H1 (cell line): ENCODE data around the gene ENTREP3. TPM values are rescaled to one million over a fixed set of nuclear protein-coding genes. Genes with fewer than 3 reads are reported as not detected.

Experiments
- BCL11A ChIP-seq, 2 experiments: IDR thresholded peaks; one replicate each; pipeline ENCODE4 v1.6.1; 2011; ENCODE audit warnings: low read depth in 2 of 2, low read length in 2 of 2, mild to moderate bottlenecking in 2 of 2
- CHD1 ChIP-seq: IDR thresholded peaks from 2 replicates; pipeline ENCODE4 v1.6.1; 2012; ENCODE audit warnings: low read depth, low read length, improper control_type of control experiment
- GTF2F1 ChIP-seq: IDR thresholded peaks from 2 replicates; pipeline ENCODE4 v1.6.1; 2012; ENCODE audit warnings: low read depth, low read length, improper control_type of control experiment, borderline replicate concordance
- HDAC6 ChIP-seq: IDR thresholded peaks from one replicate; pipeline ENCODE4 v1.7.1; 2012; ENCODE audit warnings: low read depth, mild to moderate bottlenecking, inconsistent platforms, low read length, moderate library complexity
- NANOG ChIP-seq: IDR thresholded peaks from 2 replicates; pipeline ENCODE4 v1.6.1; 2011; ENCODE audit warnings: low read length, low read depth, mild to moderate bottlenecking, inconsistent platforms; ENCODE audit not compliant: insufficient read depth, poor library complexity, severe bottlenecking
- POLR2AphosphoS5 ChIP-seq: IDR thresholded peaks from 2 replicates; pipeline ENCODE4 v1.6.1; 2011; ENCODE audit warnings: low read depth, low read length
- RBBP5 ChIP-seq: IDR thresholded peaks from 2 replicates; pipeline ENCODE4 v1.7.1; 2012; ENCODE audit warnings: low read depth, mild to moderate bottlenecking, inconsistent platforms, low read length, moderate library complexity, borderline replicate concordance
- SAP30 ChIP-seq: fragments of 300-600 bp; sonication (generic); IDR thresholded peaks from 2 replicates; pipeline ENCODE4 v1.7.1; 2012; ENCODE audit warnings: low read length, moderate library complexity, mild to moderate bottlenecking, inconsistent platforms; ENCODE audit not compliant: insufficient read depth, insufficient replicate concordance
- TBP ChIP-seq: IDR thresholded peaks from 2 replicates; pipeline ENCODE4 v1.6.1; 2011; ENCODE audit warnings: low read depth, low read length, improper control_type of control experiment
- polyA plus RNA-seq, 7 experiments: library from polyadenylated mRNA; depleted of rRNA in 3 of 7; stranded (reverse) in 5 of 7; unstranded in 2 of 7; fragments of >200 nt in 5 of 7; fragments of 200-250 nt in 2 of 7; gene quantifications; 1 replicate in 5 of 7; 2 replicates in 1 of 7; 4 replicates in 1 of 7; pipeline versions ENCODE4 v1.2.1 to v1.2.3, GENCODE V29; 2011 to 2013; ENCODE audit warnings: missing spikeins in 2 of 7, mixed read lengths in 2 of 7
- total RNA-seq: library from RNA; stranded (reverse); fragmentation: NEBNext Ultra II Directional; extraction: Animal tissue kit (Norgen Biotek cat#: 25700); gene quantifications from 2 replicates; pipeline ENCODE4 v1.2.1, GENCODE V29; 2021
- TF ChIP-seq, protein P1 (sequence below): fragments of 300-600 bp; sonication (generic); IDR thresholded peaks from 2 replicates; pipeline ENCODE4 v1.7.1; 2012; ENCODE audit warnings: low read length, moderate library complexity, mild to moderate bottlenecking, inconsistent platforms; ENCODE audit not compliant: insufficient replicate concordance

ENTREP3 gene
- total and polyA plus RNA-seq, 2 of the 8 experiments (the other 6 are each of a cell fraction or from before 2014, with no cell fraction given) = 22.8 to 52.2 TPM

DNA sequence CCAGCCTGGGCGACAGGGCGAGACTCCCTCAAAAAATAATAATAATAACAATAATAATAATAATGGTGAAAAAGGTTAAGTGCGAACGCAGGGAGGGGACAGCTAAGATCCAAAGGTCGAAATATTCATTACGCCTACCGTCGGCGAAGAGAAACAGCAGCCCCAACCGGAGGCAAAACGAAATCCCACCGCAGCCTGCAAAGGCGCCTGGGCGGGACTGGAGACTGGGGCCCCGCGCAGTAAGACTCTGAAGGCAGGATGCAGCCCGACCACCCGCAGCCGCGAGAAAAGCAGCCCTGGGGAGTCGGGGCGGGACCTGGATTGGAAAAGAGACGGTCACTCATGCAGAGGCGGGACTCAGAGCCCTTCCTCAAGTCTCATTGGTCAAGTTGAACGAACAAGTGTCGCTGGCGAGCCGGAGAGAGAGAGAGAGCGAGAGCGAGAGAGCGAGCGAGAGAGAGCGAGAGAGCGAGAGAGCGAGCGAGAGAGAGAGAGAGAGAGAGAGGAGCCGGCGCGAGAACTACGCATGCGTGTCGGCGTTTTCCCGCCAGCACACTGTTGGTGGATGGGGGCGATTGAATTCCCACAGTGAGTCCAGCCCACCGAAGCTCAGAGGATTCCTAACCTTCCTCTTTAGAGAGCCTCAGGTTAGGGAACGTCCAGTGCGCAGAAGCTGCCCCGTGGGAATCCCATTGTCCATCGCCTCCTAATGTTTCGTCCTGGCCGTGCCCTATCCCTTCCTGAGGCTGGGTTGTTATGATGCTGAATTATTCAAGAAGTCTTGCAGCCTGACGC lies 10.7 kb downstream of the ENTREP3 start (continued):
- TF ChIP-seq, protein P1, sequence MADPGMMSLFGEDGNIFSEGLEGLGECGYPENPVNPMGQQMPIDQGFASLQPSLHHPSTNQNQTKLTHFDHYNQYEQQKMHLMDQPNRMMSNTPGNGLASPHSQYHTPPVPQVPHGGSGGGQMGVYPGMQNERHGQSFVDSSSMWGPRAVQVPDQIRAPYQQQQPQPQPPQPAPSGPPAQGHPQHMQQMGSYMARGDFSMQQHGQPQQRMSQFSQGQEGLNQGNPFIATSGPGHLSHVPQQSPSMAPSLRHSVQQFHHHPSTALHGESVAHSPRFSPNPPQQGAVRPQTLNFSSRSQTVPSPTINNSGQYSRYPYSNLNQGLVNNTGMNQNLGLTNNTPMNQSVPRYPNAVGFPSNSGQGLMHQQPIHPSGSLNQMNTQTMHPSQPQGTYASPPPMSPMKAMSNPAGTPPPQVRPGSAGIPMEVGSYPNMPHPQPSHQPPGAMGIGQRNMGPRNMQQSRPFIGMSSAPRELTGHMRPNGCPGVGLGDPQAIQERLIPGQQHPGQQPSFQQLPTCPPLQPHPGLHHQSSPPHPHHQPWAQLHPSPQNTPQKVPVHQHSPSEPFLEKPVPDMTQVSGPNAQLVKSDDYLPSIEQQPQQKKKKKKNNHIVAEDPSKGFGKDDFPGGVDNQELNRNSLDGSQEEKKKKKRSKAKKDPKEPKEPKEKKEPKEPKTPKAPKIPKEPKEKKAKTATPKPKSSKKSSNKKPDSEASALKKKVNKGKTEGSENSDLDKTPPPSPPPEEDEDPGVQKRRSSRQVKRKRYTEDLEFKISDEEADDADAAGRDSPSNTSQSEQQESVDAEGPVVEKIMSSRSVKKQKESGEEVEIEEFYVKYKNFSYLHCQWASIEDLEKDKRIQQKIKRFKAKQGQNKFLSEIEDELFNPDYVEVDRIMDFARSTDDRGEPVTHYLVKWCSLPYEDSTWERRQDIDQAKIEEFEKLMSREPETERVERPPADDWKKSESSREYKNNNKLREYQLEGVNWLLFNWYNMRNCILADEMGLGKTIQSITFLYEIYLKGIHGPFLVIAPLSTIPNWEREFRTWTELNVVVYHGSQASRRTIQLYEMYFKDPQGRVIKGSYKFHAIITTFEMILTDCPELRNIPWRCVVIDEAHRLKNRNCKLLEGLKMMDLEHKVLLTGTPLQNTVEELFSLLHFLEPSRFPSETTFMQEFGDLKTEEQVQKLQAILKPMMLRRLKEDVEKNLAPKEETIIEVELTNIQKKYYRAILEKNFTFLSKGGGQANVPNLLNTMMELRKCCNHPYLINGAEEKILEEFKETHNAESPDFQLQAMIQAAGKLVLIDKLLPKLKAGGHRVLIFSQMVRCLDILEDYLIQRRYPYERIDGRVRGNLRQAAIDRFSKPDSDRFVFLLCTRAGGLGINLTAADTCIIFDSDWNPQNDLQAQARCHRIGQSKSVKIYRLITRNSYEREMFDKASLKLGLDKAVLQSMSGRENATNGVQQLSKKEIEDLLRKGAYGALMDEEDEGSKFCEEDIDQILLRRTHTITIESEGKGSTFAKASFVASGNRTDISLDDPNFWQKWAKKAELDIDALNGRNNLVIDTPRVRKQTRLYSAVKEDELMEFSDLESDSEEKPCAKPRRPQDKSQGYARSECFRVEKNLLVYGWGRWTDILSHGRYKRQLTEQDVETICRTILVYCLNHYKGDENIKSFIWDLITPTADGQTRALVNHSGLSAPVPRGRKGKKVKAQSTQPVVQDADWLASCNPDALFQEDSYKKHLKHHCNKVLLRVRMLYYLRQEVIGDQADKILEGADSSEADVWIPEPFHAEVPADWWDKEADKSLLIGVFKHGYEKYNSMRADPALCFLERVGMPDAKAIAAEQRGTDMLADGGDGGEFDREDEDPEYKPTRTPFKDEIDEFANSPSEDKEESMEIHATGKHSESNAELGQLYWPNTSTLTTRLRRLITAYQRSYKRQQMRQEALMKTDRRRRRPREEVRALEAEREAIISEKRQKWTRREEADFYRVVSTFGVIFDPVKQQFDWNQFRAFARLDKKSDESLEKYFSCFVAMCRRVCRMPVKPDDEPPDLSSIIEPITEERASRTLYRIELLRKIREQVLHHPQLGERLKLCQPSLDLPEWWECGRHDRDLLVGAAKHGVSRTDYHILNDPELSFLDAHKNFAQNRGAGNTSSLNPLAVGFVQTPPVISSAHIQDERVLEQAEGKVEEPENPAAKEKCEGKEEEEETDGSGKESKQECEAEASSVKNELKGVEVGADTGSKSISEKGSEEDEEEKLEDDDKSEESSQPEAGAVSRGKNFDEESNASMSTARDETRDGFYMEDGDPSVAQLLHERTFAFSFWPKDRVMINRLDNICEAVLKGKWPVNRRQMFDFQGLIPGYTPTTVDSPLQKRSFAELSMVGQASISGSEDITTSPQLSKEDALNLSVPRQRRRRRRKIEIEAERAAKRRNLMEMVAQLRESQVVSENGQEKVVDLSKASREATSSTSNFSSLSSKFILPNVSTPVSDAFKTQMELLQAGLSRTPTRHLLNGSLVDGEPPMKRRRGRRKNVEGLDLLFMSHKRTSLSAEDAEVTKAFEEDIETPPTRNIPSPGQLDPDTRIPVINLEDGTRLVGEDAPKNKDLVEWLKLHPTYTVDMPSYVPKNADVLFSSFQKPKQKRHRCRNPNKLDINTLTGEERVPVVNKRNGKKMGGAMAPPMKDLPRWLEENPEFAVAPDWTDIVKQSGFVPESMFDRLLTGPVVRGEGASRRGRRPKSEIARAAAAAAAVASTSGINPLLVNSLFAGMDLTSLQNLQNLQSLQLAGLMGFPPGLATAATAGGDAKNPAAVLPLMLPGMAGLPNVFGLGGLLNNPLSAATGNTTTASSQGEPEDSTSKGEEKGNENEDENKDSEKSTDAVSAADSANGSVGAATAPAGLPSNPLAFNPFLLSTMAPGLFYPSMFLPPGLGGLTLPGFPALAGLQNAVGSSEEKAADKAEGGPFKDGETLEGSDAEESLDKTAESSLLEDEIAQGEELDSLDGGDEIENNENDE = no peak
- TF ChIP-seq BCL11A (IDR thresholded peaks at IDR 0.05; ENCODE audit: low read depth in 2 of 2, low read length in 2 of 2) (no peak), SAP30 (no peak), NANOG (no peak), TBP (peak; percentile 78), HDAC6 (no peak), RBBP5 (peak; percentile 80), POLR2AphosphoS5 (peak; percentile 94), CHD1 (no peak), GTF2F1 (no peak; the same call in 1 of the 2 replicates)
